ENCODE results near the gene CLEC18C. TPM values are rescaled to one million over a fixed set of nuclear protein-coding genes. Genes with fewer than 3 reads are reported as not detected.
"Not testable (repeated sequence)": the region's sequence is repeated elsewhere in the genome, so short reads cannot be mapped to it uniquely, and the experiment has no call there.

The CLEC18C gene
- polyA plus RNA-seq (2012; ENCODE audit: insufficient read depth, insufficient read length, low read depth) = not detected

- not testable (repeated sequence) for DNase-seq; H3K36me3 ChIP-seq; H3K4me1 ChIP-seq; H3K27me3 ChIP-seq; H3K9me3 ChIP-seq; H3K4me3 ChIP-seq (ENCODE audit: low read depth, low read length)
Observed at GRCh38 chr16:70173212-70173837, at the start of gene CLEC18C. Gene CLEC18C (plus strand): TSS chr16:70173787. CDS start chr16:70174279, 492 bp downstream.

- DNase-seq, H3K4me1 ChIP-seq: not testable (repeated sequence)
Observed at GRCh38 chr16:70123822-70124221, 49.8 kb upstream of the CLEC18C start.

GRCh38 chr16:70126226-70126625 lies 47.4 kb upstream of the CLEC18C start:
- H3K9me3 ChIP-seq; H3K4me3 ChIP-seq (ENCODE audit: low read depth, low read length); H3K27me3 ChIP-seq; DNase-seq; H3K36me3 ChIP-seq; H3K4me1 ChIP-seq: not testable (repeated sequence)

More at GRCh38 chr16:70123822-70124221, 49.8 kb upstream of the CLEC18C start:
- not testable (repeated sequence) for H3K4me3 ChIP-seq (ENCODE audit: low read depth, low read length); H3K9me3 ChIP-seq; H3K36me3 ChIP-seq; H3K27me3 ChIP-seq

- not testable (repeated sequence) for H3K36me3 ChIP-seq; H3K9me3 ChIP-seq; H3K4me3 ChIP-seq (ENCODE audit: low read depth, low read length); DNase-seq; H3K4me1 ChIP-seq; H3K27me3 ChIP-seq
Observed at GRCh38 chr16:70127706-70128105, 45.9 kb upstream of the CLEC18C start.

GRCh38 chr16:70128844-70129243 lies 44.7 kb upstream of the CLEC18C start:
- not testable (repeated sequence) for H3K9me3 ChIP-seq; DNase-seq; H3K27me3 ChIP-seq; H3K4me1 ChIP-seq; H3K4me3 ChIP-seq (ENCODE audit: low read depth, low read length); H3K36me3 ChIP-seq

- peaks cover 16% of the 10 kb centered on the region for H3K36me3 ChIP-seq
- not testable (repeated sequence) for DNase-seq
Observed at GRCh38 chr16:70135796-70136195, 37.8 kb upstream of the CLEC18C start.

GRCh38 chr16:70136595-70136994 lies 37.0 kb upstream of the CLEC18C start:
- DNase-seq; H3K4me3 ChIP-seq (ENCODE audit: low read depth, low read length); H3K4me1 ChIP-seq; H3K27me3 ChIP-seq; H3K9me3 ChIP-seq: not testable (repeated sequence)
- H3K36me3 ChIP-seq = peaks cover 16% of the 10 kb centered on the region

More at GRCh38 chr16:70135796-70136195, 37.8 kb upstream of the CLEC18C start:
- not testable (repeated sequence) for H3K27me3 ChIP-seq; H3K4me3 ChIP-seq (ENCODE audit: low read depth, low read length); H3K4me1 ChIP-seq; H3K9me3 ChIP-seq

GRCh38 chr16:70142739-70143138 lies 30.8 kb upstream of the CLEC18C start:
- H3K4me1 ChIP-seq; H3K9me3 ChIP-seq; H3K27me3 ChIP-seq; DNase-seq; H3K4me3 ChIP-seq (ENCODE audit: low read depth, low read length): not testable (repeated sequence)
- H3K36me3 ChIP-seq = peaks cover 12% of the 10 kb centered on the region

- H3K27me3 ChIP-seq; H3K4me1 ChIP-seq; H3K9me3 ChIP-seq; H3K4me3 ChIP-seq (ENCODE audit: low read depth, low read length): not testable (repeated sequence)
- DNase-seq = peak; percentile 72
- peaks cover 12% of the 10 kb centered on the region for H3K36me3 ChIP-seq
Observed at GRCh38 chr16:70143231-70143895, 30.2 kb upstream of the CLEC18C start.

- not testable (repeated sequence) for DNase-seq; H3K27me3 ChIP-seq; H3K4me3 ChIP-seq (ENCODE audit: low read depth, low read length); H3K4me1 ChIP-seq; H3K9me3 ChIP-seq
- H3K36me3 ChIP-seq = peaks cover 41% of the 10 kb centered on the region
Observed at GRCh38 chr16:70147853-70148252, 25.7 kb upstream of the CLEC18C start.

GRCh38 chr16:70148453-70148852 lies 25.1 kb upstream of the CLEC18C start:
- peaks cover 46% of the 10 kb centered on the region for H3K36me3 ChIP-seq
- not testable (repeated sequence) for H3K4me3 ChIP-seq (ENCODE audit: low read depth, low read length); H3K9me3 ChIP-seq; DNase-seq; H3K27me3 ChIP-seq; H3K4me1 ChIP-seq

- H3K27me3 ChIP-seq = not testable (repeated sequence)
- H3K36me3 ChIP-seq = peaks cover 55% of the 10 kb centered on the region
Observed at GRCh38 chr16:70149296-70149695, 24.3 kb upstream of the CLEC18C start.

More at GRCh38 chr16:70149296-70149695, 24.3 kb upstream of the CLEC18C start:
- DNase-seq; H3K9me3 ChIP-seq; H3K4me1 ChIP-seq; H3K4me3 ChIP-seq (ENCODE audit: low read depth, low read length): not testable (repeated sequence)

All from BE2C (cell line).